Fibroblast of pulmonary artery (primary cell): Measurements from ENCODE around the gene FAR2.
"Not testable (repeated sequence)": the region's sequence is repeated elsewhere in the genome, so short reads cannot be mapped to it uniquely, and the experiment has no call there.

Experiments used
- DNase-seq: peaks from one replicate; pipeline ENCODE4 v3.0.0-alpha.2; 2010; ENCODE audit warnings: low read depth
- H3K4me3 ChIP-seq: replicated peaks from 2 replicates; pipeline ENCODE4 v1.5.1; 2011; ENCODE audit warnings: low read depth, mild to moderate bottlenecking, control low read depth, low read length, moderate library complexity
- CTCF ChIP-seq: IDR thresholded peaks from 2 replicates; pipeline ENCODE4 v1.5.1; 2011; ENCODE audit warnings: mild to moderate bottlenecking, control low read depth, low read length, inconsistent platforms; ENCODE audit errors: missing control alignments

The FAR2 gene

DNA sequence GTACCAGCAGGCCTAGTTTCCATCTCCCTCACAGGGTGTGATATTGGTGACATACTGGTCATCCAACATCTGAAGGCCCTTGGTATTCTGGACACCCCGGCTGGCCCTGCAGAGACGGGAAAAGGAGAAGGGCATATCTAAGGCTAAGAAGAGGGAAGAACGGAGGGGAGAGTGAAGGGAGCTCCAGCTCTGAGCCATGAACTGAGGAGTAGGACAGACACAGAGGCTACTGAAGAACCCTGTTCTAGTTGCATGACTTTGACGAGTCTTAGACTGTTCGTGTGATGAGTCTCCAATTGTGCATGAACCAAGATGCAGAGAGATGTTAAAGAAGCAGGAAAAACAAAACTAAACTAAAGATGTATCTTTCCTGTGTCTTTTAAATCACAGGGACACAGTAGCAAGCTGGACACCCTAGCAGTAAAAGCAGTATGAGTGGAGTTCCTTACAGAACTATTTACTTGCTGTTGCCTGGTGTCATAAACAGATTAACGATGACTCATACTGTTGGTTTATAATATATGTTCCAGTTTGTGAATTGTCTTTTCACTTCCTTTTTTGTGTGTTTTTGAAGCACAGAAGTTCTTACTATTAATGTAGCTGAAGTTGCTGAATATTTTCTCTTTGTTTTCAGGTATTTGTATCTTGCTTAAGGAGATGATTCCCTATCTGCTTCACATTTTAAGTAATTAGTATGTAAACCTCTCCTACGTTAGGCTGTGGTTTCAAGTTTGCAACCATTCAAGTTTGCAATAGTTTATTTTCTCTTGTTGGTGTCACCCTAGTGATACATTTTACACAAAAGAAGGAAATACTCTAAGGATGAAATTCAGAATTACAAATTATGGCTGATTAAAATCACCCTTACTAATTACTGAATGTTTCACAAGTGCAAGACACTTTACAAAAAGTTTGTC, 15.7 kb downstream of the FAR2 start:
- no peak for TF ChIP-seq CTCF
- H3K4me3 ChIP-seq: no peak overlapping the region
- peak; percentile 79 for DNase-seq

DNA sequence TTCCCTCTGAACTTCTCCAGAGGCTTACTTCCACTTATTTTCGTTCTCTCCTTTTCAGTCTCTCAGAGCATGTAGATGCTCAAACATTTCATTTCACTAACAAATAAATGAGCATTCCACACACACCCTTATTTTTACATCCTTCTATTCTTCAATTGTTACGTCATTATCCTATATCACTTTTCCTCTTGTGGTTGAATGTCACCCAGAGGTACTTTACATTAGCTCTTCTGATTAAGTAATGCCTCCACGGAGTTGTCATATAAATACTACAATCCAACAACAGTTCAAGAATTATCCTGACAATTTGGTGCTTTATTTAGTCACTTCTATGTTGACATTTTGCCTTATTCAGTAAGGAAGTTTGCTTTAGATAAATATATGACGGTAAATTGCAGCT, 18.4 kb downstream of the FAR2 start:
- H3K4me3 ChIP-seq: no peak overlapping the region
- TF ChIP-seq CTCF: no peak
- no peak for DNase-seq

GRCh38 chr12:29167988-29168387, 18.9 kb downstream of the FAR2 start:
- no peak overlapping the region for H3K4me3 ChIP-seq
- TF ChIP-seq CTCF: no peak
- no peak for DNase-seq

DNA sequence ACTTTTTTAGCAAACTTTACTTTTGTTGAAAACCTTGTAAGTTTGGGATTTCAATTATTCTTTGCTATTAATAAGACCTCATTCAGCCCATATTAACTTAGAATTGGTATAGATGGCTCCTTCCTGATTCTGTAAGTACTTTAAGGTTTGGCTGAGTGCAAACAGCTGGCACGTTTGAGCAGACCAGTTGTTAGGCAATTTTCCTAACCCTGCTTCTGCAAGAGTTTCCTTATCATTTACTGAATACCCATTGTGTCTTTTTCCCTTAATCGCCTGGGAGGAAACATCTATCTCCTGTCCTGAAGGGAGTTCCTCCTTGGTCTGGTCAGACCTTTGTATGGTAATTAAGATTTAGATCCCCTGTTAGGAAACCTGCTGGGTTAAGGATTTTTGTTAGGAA, 20.9 kb downstream of the FAR2 start:
- DNase-seq: peak; percentile 74
- not testable (repeated sequence) for H3K4me3 ChIP-seq

DNA sequence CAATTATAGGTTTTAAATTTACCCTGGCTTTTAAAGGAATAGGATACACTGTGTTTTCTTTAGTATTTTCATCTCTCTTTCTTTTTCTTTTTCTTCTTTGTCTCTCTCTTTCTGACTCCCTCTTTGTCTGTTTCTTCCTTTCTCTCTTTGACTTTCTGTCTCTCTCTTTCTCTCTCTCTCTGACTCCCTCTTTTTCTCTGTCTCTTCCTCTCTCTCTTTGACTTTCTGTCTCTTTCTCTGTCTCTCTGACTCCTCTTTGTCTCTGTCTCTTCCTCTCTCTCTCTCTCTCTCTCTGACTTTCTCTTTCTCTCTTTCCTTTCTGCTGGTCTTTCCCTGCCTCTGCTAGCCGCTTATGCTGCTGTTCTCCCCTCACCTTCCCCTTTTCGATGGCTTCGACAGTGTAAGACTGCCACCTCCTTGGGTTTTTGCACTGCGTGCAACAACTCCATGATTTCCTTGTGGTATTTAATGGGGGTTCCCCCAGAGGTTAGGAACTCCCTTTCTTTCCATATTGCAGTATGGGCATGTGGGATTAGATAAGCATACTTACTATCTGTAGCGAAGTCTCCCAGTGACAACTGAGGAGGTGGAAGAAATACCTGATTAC, 21.5 kb downstream of the FAR2 start:
- not testable (repeated sequence) for DNase-seq, H3K4me3 ChIP-seq

DNA sequence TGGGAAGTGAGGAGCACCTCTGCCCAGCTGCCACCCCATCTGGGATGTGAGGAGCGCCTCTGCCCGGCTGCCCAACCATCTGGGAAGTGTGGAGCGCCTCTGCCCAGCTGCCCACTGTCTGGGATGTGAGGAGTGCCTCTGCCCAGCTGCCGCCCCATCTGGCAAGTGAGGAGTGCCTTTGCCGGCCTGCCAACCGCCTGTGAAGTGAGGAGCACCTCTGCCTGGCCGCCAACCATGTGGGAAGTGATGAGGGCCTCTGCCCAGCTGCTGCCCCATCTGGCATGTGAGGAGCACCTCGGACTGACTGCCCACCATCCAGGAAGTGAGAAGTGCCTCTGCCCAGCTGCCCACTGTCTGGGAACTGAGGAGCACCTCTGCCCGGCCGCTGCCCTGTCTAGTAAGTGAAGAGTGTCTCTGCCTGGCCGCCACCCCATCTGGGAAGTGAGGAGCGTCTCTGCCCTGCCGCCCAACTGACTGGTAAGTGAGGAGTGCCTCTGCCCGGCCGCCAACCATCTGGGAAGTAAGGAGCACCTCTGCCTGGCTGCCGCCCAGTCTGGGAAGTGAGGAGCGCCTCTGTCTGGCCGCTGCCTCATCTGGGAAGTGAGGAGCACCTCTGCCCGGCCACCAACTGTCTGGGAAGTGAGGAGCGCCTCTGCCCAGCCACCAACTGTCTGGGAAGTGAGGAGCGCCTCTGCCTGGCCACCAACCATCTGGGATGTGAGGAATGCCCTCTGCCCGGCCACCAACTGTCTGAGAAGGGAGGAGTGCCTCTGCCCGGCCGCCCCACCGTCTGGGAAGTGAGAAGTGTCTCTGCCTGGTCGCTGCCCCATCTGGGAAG, 22.6 kb downstream of the FAR2 start:
- H3K4me3 ChIP-seq: no peak overlapping the region
- TF ChIP-seq CTCF: no peak
- no peak for DNase-seq

DNA sequence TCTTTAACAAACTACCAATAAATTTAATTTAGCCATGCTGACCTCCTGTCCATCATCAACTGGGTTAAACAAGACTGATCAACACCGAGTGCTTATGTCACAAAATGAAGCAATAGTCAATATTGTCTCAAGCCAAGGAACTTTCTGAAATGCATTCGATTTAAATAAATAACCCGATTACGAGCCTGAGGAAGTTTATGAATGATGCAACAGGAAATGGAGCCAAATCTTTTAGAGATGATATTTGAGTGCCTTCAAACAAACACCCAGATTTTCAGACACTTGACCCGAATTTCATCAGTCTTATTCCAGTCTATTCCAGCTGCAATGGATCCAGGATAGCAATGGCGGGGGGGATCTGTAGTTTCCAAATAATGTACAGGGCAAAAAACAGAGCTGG, 27.9 kb downstream of the FAR2 start:
- H3K4me3 ChIP-seq: no peak overlapping the region
- DNase-seq: peak; percentile 72
- no peak for TF ChIP-seq CTCF

- H3K4me3 ChIP-seq, DNase-seq: not testable (repeated sequence)
Measured at GRCh38 chr12:29182247-29182646, 33.2 kb downstream of the FAR2 start.
